Astrocyte (in vitro differentiated cells and primary cell): ENCODE results near the gene NDUFA3. TPM values are rescaled to one million over a fixed set of nuclear protein-coding genes. Genes with fewer than 3 reads are reported as not detected.
"Not testable (repeated sequence)": the region's sequence is repeated elsewhere in the genome, so short reads cannot be mapped to it uniquely, and the experiment has no call there.

Experiments
- DNase-seq: peaks from one replicate; pipeline ENCODE4 v3.0.0-alpha.2; 2010; ENCODE audit warnings: low read depth
- FAIRE-seq: peaks from 2 replicates; lab custom pipeline; 2011; peaks lifted over from hg19 to GRCh38; lab: Jason Lieb, UNC
- H2AFZ ChIP-seq: 2 replicates; pipeline ENCODE4 v1.6.0; 2012; ENCODE audit warnings: low read depth, low read length, inconsistent platforms
- H3K27ac ChIP-seq: 2 replicates; pipeline ENCODE4 v1.5.1; 2011; ENCODE audit warnings: low read depth, low read length, inconsistent platforms
- H3K27me3 ChIP-seq: 2 replicates; pipeline ENCODE4 v1.6.0; 2011; ENCODE audit warnings: low read length, inconsistent platforms; ENCODE audit not compliant: insufficient read depth
- H3K36me3 ChIP-seq: 2 replicates; pipeline ENCODE4 v1.5.1; 2011; ENCODE audit warnings: low read length, inconsistent platforms; ENCODE audit not compliant: insufficient read depth
- H3K4me1 ChIP-seq: 2 replicates; pipeline ENCODE4 v1.5.1; 2011; ENCODE audit warnings: low read length, inconsistent platforms; ENCODE audit not compliant: insufficient read depth
- H3K4me2 ChIP-seq: 2 replicates; pipeline ENCODE4 v1.6.0; 2012; ENCODE audit warnings: low read length, inconsistent platforms
- H3K4me3 ChIP-seq: 2 replicates; pipeline ENCODE4 v1.5.1; 2011; ENCODE audit warnings: low read depth, mild to moderate bottlenecking, low read length, inconsistent platforms; ENCODE audit not compliant: insufficient read depth
- H3K79me2 ChIP-seq: 2 replicates; pipeline ENCODE4 v1.6.0; 2012; ENCODE audit warnings: mild to moderate bottlenecking, low read length, inconsistent platforms; ENCODE audit not compliant: insufficient read depth
- H3K9ac ChIP-seq: 2 replicates; pipeline ENCODE4 v1.6.0; 2012; ENCODE audit warnings: mild to moderate bottlenecking, low read length, inconsistent platforms
- H3K9me3 ChIP-seq: 2 replicates; pipeline ENCODE4 v1.5.1; 2012; ENCODE audit warnings: low read depth, mild to moderate bottlenecking, low read length, inconsistent platforms; ENCODE audit not compliant: insufficient read depth
- H4K20me1 ChIP-seq: 2 replicates; pipeline ENCODE4 v1.6.0; 2012; ENCODE audit warnings: low read length, inconsistent platforms; ENCODE audit not compliant: insufficient read depth
- H3K27ac Mint-ChIP-seq: one replicate; pipeline ENCODE4 v1.8.0; 2021; ENCODE audit warnings: mild to moderate bottlenecking, mixed read lengths; ENCODE audit not compliant: unreplicated experiment
- H3K27me3 Mint-ChIP-seq: one replicate; pipeline ENCODE4 v1.8.0; 2021; ENCODE audit warnings: low read depth, mixed read lengths; ENCODE audit not compliant: unreplicated experiment
- H3K36me3 Mint-ChIP-seq: one replicate; pipeline ENCODE4 v1.8.0; 2021; ENCODE audit warnings: low read depth, mixed read lengths; ENCODE audit not compliant: unreplicated experiment
- H3K4me1 Mint-ChIP-seq: one replicate; pipeline ENCODE4 v1.8.0; 2021; ENCODE audit warnings: low read depth, mixed read lengths; ENCODE audit not compliant: unreplicated experiment
- H3K4me3 Mint-ChIP-seq: one replicate; pipeline ENCODE4 v1.8.0; 2021; ENCODE audit warnings: mild to moderate bottlenecking, moderate library complexity, mixed read lengths; ENCODE audit not compliant: unreplicated experiment
- H3K9me3 Mint-ChIP-seq: one replicate; pipeline ENCODE4 v1.8.0; 2021; ENCODE audit warnings: mild to moderate bottlenecking, mixed read lengths; ENCODE audit not compliant: unreplicated experiment
- EZH2 ChIP-seq: IDR thresholded peaks from 2 replicates; pipeline ENCODE4 v1.6.1; 2012; ENCODE audit warnings: mild to moderate bottlenecking, low read length, inconsistent platforms; ENCODE audit not compliant: insufficient read depth
- total RNA-seq: library from RNA; stranded (reverse); gene quantifications from 2 replicates; pipeline ENCODE4 v1.2.1, GENCODE V29; 2021
- TF ChIP-seq, protein P1 (sequence below): IDR thresholded peaks from 2 replicates; pipeline ENCODE4 v1.5.1; 2011; ENCODE audit warnings: low read depth, mild to moderate bottlenecking, inconsistent platforms, low read length, moderate library complexity; ENCODE audit not compliant: insufficient read depth

Gene NDUFA3
- total RNA-seq, 1 donor from 2014 or later = 99.2 TPM

DNA sequence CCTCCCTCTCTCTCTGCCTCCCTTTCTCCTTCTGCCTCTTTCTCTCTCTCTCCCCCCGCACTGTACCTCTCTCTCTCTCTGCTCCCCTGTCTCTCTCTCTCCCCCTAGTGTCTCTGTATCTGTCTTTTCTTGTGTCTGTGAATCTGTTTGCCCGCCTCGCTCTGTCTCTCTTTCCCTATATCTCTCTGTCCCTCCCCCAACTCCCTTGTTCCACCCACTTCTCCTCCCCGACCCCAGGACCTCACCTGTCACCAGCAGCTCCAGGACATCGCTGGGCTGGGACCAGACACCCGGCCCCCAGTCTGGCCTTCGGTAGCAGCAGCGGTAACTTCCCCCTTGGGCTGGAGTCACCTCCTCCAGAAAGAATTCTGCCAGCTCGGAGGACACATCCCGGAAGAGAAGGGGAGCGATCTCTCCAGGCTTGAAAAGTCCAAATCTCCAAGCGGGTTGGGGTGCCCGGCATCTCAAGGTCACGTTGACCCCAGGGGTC lies 6.0 kb upstream of the NDUFA3 start:
- Histone ChIP-seq H3K9ac (peak overlapping the region; percentile 63), H2AFZ (peak overlapping the region; percentile 87), H3K27me3 (no peaks in the 10 kb centered on the region), H3K9me3 (peaks cover 4% of the 10 kb centered on the region), H3K36me3 (no peaks in the 10 kb centered on the region), H3K27ac (no peak overlapping the region), H3K4me1 (peaks cover 5% of the 10 kb centered on the region), H3K4me3 (no peak overlapping the region), H4K20me1 (no peaks in the 10 kb centered on the region), H3K4me2 (peak overlapping the region; percentile 81), H3K79me2 (no peaks in the 10 kb centered on the region)
- FAIRE-seq (no peak), DNase-seq (peak; percentile 42)
- Mint-ChIP-seq H3K4me1 (no peaks in the 10 kb centered on the region), H3K36me3 (no peaks in the 10 kb centered on the region), H3K4me3 (peak overlapping the region; percentile 45), H3K9me3 (no peaks in the 10 kb centered on the region), H3K27me3 (peaks cover 14% of the 10 kb centered on the region), H3K27ac (peak overlapping the region; percentile 18)
- TF ChIP-seq, protein P1, sequence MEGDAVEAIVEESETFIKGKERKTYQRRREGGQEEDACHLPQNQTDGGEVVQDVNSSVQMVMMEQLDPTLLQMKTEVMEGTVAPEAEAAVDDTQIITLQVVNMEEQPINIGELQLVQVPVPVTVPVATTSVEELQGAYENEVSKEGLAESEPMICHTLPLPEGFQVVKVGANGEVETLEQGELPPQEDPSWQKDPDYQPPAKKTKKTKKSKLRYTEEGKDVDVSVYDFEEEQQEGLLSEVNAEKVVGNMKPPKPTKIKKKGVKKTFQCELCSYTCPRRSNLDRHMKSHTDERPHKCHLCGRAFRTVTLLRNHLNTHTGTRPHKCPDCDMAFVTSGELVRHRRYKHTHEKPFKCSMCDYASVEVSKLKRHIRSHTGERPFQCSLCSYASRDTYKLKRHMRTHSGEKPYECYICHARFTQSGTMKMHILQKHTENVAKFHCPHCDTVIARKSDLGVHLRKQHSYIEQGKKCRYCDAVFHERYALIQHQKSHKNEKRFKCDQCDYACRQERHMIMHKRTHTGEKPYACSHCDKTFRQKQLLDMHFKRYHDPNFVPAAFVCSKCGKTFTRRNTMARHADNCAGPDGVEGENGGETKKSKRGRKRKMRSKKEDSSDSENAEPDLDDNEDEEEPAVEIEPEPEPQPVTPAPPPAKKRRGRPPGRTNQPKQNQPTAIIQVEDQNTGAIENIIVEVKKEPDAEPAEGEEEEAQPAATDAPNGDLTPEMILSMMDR = peak; percentile 9
- TF ChIP-seq EZH2 = no peak

DNA sequence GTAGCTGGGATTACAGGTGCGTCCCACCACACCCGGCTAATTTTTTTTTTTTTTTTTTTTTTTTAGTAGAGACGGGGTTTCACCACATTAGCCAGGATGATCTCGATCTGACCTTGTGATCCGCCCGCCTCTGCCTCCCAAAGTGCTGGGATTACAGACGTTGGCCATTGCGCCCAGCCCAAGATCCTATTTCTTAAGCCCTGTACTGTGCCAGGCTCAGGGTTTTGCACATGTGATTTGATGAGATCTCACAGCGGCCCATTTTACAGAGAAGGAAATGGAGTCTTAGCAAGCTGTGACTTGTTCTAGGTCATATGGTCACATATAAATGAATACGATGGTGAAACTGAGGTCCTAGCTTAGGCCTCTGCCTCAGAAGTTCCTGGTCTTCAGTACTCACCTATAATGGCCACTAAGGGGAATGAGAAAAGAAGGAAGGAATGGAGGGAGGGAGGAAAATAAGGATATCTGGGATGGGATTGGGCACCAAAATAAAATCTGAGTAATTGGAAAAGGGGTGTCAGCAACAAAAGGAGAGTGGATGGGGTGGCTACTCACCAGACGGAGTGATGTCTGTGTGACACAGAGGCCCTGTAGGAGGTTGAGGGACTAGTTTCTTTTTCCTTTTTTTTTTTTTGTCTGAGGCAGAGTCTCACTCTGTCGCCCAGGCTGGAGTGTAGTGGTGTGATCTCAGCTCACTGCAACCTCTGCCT lies 3.3 kb upstream of the NDUFA3 start:
- H2AFZ ChIP-seq = no peak overlapping the region
- H3K4me3 ChIP-seq = no peak overlapping the region
- H3K27ac Mint-ChIP-seq = no peak overlapping the region
- H3K36me3 ChIP-seq = no peaks in the 10 kb centered on the region
- no peak overlapping the region for H3K4me3 Mint-ChIP-seq
- H3K27me3 Mint-ChIP-seq = peaks cover 8% of the 10 kb centered on the region
- peaks cover 8% of the 10 kb centered on the region for H3K4me1 ChIP-seq
- no peaks in the 10 kb centered on the region for H3K9me3 Mint-ChIP-seq
- peaks cover 1% of the 10 kb centered on the region for H3K9me3 ChIP-seq
- no peak overlapping the region for H3K9ac ChIP-seq
- H3K27ac ChIP-seq = no peak overlapping the region
- H4K20me1 ChIP-seq = no peaks in the 10 kb centered on the region
- TF ChIP-seq, protein P1 = no peak
- TF ChIP-seq EZH2 = no peak
- peaks cover 13% of the 10 kb centered on the region for H3K79me2 ChIP-seq
- DNase-seq (no peak), FAIRE-seq (no peak)
- H3K27me3 ChIP-seq = no peaks in the 10 kb centered on the region
- H3K36me3 Mint-ChIP-seq = peaks cover 3% of the 10 kb centered on the region
- H3K4me2 ChIP-seq = no peak overlapping the region
- no peaks in the 10 kb centered on the region for H3K4me1 Mint-ChIP-seq

DNA sequence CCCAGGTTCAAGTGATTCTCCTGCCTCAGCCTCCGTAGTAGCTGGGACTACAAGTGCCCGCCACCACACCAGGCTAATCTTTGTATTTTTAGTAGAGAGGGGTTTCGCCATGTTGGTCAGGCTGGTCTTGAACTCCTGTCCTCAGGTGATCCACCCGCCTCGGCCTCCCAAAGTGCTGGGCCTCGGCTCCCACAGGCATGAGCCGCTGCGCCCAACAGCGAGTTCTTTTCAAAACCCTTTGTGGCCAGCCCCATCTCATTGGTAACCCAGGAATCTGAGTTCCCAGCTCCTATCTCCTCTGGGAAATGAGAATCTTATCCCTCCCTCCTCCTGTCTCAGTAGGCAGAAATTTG lies 2.8 kb upstream of the NDUFA3 start:
- not testable (repeated sequence) for H3K36me3 ChIP-seq, H4K20me1 ChIP-seq, H3K36me3 Mint-ChIP-seq, FAIRE-seq, H3K4me3 Mint-ChIP-seq, H3K9ac ChIP-seq, H3K27ac ChIP-seq, H3K27ac Mint-ChIP-seq, H3K4me2 ChIP-seq, H3K9me3 ChIP-seq, H3K27me3 ChIP-seq, H3K4me1 Mint-ChIP-seq, H3K9me3 Mint-ChIP-seq, H3K4me3 ChIP-seq, H2AFZ ChIP-seq, H3K4me1 ChIP-seq, DNase-seq, H3K27me3 Mint-ChIP-seq
- peaks cover 17% of the 10 kb centered on the region for H3K79me2 ChIP-seq
